Daoy (cell line): ENCODE results near the gene SMARCD3. TPM values are rescaled to one million over a fixed set of nuclear protein-coding genes. Genes with fewer than 3 reads are reported as not detected.

ENCODE experiments used
- DNase-seq: peaks from one replicate; pipeline ENCODE4 v3.0.0-alpha.2; 2015; ENCODE audit warnings: low read depth
- total RNA-seq: library from RNA; depleted of rRNA; stranded (reverse); fragments of >200 nt; shearing (Covaris generic); gene quantifications from 2 replicates; pipeline ENCODE4 v1.2.3, GENCODE V29; 2014; rRNA removed

The SMARCD3 gene
- total RNA-seq, result 25.6 and 29.9 TPM in 2 replicates

DNA sequence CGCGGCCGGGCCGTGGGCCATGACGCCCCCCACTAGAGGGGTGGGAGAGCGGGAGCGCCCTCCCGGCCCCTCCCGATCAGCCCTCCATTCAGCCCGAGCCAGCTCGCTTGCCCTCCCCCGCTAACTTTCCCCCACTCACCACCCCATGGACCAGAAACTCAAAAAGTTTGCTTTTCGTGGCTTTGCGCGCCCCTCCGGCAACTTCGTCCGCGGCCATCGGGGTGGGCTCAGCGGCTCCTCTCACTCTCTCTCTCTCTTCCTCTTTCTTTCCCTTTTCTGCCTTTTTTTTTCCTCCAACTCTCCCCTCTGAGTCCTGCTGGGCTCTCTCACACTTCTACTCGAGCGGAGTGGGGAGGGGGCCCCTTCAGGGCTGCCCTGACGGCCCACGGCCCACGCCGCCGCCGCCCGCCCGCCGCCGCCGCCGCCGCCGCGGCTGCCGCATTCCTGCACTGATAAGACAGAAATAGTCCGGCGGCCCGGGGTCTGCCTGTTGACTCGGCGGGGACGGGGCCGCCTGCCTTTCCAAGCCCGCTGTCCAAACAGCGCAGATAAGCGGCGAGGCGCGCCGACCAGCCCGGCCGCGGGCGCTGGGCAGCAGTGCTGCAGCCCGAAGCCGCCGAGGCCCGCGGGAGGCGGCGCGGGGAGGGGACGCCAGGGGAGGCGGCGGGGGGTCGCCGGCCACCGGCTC, at the start of gene SMARCD3:
Gene SMARCD3 (minus strand): TSS at position 349 of the 688 bp plus-strand sequence. CDS start 132 bp downstream, at position 217.
- peak; percentile 83 for DNase-seq

- no peak for DNase-seq
These were observed 47.9 kb upstream of the SMARCD3 start for GRCh38 chr7:151296202-151296992.

DNA sequence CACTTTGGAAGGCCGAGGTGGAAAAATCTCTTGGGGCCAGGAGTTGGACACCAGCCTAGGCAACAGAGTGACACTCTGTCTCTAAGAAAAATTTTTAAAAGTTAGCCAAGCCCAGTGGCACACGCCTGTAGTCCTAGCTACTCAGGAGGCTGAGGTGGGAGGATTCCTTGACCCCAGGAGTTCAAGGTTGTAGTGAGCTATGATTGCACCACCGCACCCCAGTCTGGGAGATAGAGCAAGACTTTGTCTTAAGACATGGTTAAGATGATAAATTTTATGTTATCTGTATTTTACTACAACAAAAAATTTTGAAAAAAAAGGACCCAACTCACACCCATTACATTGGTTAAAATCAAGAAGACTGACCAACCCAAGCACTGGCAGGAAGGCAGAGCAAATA, 44.4 kb upstream of the SMARCD3 start:
- DNase-seq, result no peak

- no peak for DNase-seq
These were observed 42.7 kb upstream of the SMARCD3 start for GRCh38 chr7:151291206-151291605.

DNA sequence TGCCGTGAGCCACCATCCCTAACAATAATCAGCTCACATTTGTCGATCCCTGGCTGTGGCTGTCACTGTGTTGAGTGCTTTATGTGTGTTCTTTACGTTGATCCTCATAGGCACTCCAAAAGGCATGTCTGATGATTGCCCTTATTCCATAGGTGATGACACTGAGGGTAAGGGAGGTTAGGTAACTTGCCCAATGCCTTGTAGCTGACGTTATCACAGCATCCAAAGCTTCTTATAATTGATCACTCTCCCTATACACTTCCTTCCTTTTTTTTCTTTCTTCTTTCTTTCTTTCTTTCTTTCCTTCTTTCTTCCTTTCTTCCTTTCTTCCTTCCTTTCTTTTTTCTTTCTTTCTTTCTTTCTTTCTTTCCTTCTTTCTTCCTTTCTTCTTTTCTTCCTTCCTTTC, 41.9 kb upstream of the SMARCD3 start:
- no peak for DNase-seq

GRCh38 chr7:151289891-151290290, 41.4 kb upstream of the SMARCD3 start:
- no peak for DNase-seq

DNA sequence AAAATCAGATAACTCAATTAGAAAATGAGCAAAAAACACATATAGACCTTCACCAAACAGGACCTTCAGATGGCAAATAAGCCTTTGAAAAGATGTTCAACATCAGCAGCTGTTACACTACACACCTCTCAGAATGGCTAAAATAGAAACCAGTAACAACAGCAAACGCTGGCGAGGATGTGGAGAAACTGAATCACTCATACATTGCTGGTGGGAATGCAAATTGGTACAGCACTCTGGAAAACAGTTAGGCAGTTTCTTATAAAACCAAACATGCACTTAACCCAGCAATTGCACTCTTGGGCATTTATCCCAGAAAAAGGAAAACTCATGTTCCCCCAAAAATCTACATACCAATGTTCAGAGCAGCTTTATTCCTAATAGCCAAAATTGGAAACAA, 37.7 kb upstream of the SMARCD3 start:
- DNase-seq, result no peak

DNA sequence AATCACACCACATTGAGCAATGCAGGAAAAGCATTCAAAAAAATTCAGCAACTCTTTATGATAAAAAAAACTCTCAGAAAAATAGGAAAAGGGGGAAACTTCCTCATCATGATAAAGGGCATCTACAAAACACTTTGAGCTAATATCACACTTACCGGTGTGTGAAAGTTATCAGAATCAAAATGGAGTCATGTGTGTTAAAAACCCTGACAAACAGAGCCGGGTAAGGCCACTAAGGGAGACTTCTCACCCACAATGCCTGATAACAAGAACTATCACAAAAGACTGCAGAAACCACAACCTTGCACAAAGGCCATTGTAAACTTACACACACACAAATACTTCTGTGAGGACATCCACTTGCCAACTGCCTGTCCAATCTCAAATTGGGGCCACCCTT, 34.8 kb upstream of the SMARCD3 start:
- DNase-seq, result no peak

DNA sequence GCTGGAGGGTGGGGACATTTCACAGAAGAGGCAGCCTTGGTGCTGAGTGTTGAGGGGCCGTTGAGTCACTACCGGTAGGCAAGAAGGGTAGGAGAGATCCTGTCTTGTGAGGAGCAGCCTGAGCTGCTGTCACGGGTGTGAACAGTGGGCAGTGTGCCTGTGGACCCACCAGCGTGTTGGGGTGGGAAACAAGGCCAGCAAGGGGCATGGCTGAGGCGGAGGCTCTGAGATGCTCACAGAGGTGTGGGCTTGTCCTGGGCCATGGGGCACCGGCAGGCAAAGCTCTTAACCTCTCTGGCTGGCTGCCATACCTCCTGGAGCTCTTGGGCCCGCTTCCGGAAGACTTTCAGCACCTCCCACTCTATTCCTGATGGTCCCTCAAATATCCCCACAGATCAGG, 33.6 kb upstream of the SMARCD3 start:
- no peak for DNase-seq

DNA sequence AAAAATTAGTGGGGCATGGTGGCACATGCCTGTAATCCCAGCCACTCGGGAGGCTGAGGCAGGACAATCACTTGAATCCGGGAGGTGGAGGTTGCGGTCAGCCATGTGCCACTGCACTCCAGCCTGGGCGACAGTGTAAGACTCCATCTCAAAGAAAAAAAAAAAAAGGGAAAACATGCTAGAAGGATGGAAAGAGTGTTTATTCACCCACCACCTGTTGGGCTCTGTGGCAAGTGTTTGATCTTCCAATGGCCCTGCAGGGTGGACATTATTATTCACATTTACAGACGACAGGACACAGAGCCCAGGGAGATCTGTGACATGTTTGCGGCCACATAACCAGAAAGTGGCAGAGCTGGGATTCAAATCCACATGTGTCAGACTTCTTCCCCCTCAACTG, 33.2 kb upstream of the SMARCD3 start:
- no peak for DNase-seq

- no peak for DNase-seq
These were observed 32.0 kb upstream of the SMARCD3 start for GRCh38 chr7:151280388-151281019.

DNA sequence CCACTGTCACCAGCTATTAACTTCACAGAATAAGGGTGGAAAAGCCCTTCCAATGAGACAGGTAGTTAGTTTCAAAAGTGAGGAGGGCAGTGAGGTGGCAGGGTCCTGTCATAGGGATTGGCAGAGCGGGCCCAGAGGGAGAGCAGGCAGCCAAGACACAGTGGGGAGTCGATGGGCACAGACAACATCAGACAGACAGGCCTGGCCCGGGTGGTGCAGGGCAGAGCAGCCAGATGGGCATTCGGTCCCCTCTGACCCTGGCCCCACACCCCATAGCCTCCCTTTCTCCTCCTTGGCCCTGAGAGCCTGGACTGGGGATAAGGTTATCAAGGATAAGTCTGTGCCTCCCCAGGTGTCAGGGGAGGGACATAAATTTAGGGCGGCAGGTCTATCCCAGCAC, 31.4 kb upstream of the SMARCD3 start:
- no peak for DNase-seq

DNA sequence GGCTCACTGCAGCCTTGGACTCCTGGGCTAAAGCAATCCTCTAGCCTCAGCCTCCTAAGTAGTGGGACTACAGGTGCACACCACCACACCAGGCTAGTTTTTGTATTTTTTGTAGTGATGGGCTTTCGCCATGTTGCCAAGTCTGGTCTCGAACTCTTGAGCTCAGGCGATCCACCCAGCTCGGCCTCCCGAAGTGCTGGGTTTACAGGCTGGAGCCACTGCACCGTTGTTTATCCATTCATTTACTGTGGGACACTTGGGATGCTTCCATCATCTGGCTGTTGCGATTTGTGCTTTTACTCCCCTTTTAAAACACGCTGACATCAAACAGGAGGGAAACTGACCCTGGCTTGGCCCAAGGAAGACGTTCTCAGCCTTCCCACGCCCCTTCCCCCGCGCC, 30.5 kb upstream of the SMARCD3 start:
- no peak for DNase-seq

DNA sequence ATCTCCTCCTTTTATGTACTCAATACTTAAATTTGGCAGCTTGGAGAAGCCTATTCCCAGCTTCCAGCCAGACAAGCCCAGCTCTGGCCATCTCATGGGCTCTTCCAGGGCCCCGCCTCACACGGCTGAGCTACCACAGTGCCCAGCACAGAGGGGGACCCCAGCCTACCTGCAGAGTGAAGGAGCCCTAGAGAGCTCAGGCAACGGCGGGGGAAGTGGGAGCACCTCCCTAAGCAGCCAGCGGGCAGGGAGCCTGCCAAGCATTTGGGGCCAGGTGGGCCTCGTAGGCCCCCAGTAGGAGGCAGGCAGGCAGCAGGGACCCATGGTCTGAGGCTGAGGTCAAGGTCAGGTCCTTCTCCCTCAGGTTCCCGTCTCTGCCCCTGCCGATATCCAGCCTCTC, 29.1 kb upstream of the SMARCD3 start:
- DNase-seq, result no peak

- peak; percentile 82 for DNase-seq
These were observed 28.4 kb upstream of the SMARCD3 start for GRCh38 chr7:151276666-151277590.

GRCh38 chr7:151275813-151276577, 27.5 kb upstream of the SMARCD3 start:
- DNase-seq, result no peak

DNA sequence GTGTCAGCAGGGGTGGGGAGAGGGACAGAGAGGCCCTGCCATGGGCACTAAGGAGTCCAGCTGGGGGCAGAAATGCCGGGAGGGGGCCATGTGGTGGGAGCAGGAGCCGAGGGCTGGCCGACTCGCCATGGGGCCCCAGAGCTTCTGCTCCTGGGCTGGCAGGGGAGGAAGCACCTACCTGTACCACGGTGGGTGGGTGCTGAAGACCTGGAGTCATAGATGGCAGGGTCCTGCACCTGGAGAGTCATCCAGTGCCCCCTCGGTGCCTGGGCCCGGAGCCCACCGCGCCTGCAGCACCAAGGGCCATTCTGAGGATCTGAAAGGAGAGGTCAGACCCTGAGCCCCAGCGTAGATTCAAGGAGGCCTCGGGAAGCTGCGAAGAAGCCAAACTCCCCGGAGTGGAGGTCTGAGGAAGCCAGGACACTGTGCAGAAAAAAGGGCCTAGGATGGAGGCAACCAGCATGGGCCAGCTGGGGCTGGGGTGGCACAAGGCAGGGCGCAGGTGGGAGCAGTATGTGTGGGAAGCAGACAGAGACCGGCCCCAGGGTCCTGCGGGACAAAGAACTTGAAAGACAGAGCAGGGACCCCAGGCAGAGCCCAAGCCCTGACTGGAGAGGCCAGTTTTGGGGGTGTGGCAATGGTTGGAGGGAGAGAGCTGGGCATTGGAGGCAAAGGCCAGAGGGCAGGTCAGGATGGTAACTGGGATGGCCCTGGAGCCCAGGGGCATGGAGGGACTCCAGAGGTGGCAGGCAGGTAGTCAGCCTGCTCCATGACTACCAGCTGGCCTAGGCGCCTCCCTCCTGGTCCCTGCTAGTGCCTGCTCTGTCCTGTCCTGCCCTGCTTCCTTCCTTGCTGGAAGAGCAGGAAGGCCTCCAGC, 26.7 kb upstream of the SMARCD3 start:
- no peak for DNase-seq

DNA sequence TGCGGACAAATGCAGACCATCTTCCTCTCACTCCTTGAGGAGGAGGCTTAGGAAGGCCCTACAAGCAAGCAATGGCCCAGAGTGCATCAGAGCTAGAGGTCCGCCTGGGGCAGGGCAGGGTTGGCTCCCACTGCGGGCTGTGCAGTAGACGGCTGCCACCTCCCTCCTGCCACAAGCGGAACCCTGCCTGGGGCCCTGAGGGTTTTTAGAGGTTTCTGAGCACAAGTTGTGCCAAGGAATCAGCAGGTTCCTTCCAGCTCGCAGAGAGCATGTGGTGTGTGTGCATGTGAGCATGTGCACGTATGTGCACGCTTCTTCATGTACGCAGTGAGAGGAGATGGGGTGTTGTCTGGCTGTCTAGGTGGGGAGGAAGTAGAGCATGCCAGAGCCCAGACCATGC, 25.9 kb upstream of the SMARCD3 start:
- DNase-seq, result no peak

DNA sequence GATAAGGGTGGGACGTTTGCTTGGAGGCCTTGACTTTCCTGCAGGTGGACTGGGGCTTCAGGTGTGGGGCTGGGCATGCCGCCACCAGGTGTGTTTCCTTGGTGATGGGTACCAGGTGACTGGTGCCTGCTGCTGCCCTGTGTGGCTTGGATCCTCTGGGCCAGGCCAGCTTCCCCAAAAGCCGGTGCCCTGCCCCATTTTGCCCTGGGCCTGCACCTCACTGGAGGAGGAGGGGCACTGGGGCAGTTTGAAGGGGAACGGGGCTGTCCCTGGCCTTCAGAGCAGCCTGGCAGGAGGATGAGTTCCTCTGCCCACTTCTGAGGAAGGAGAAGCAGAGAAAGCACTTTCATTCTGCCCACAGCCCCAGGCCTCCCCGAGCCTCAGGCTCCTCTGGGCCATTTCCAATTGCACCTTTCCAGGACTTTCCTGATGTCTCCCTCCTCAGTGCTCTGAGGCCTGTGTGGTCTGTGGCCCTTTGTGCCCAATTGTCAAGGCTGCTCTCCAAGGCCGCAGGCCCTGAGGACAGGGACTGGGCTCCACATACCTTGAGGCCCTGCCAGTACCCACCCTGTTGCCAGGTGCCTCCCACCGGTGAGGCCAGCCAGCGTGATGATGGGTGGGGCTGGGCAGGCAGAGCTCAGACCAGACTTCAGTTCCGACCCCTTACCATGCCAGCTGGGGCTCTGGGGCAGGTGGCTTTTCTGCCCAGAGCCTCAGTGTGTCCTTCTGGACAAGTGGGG, 25.3 kb upstream of the SMARCD3 start:
- no peak for DNase-seq
